ENCODE measurements around the gene DCT.
"Not testable (repeated sequence)": the region's sequence is repeated elsewhere in the genome, so short reads cannot be mapped to it uniquely, and the experiment has no call there.

DCT gene

GRCh38 chr13:94513026-94513425 is 33.5 kb upstream of the DCT start:
- no peak overlapping the region for H3K4me3 ChIP-seq (ENCODE audit: low read depth, low read length)
- no peak for TF ChIP-seq CTCF (IDR thresholded peaks at IDR 0.05; ENCODE audit: borderline replicate concordance, insufficient read depth, low read depth, low read length)

GRCh38 chr13:94505730-94506129 is 26.2 kb upstream of the DCT start:
- H3K4me3 ChIP-seq (ENCODE audit: low read depth, low read length), result no peak overlapping the region
- TF ChIP-seq CTCF (IDR thresholded peaks at IDR 0.05; ENCODE audit: borderline replicate concordance, insufficient read depth, low read depth, low read length), result no peak

- no peak overlapping the region for H3K4me3 ChIP-seq (ENCODE audit: low read depth, low read length)
- TF ChIP-seq CTCF (IDR thresholded peaks at IDR 0.05; ENCODE audit: borderline replicate concordance, insufficient read depth, low read depth, low read length), result no peak
These were observed 24.4 kb upstream of the DCT start for GRCh38 chr13:94503851-94504250.

GRCh38 chr13:94498831-94499230 is 19.3 kb upstream of the DCT start:
- H3K4me3 ChIP-seq (ENCODE audit: low read depth, low read length), result not testable (repeated sequence)

GRCh38 chr13:94495806-94496205 is 16.3 kb upstream of the DCT start:
- no peak for TF ChIP-seq CTCF (IDR thresholded peaks at IDR 0.05; ENCODE audit: borderline replicate concordance, insufficient read depth, low read depth, low read length)
- H3K4me3 ChIP-seq (ENCODE audit: low read depth, low read length), result no peak overlapping the region

- H3K4me3 ChIP-seq (ENCODE audit: low read depth, low read length), result no peak overlapping the region
- TF ChIP-seq CTCF (IDR thresholded peaks at IDR 0.05; ENCODE audit: borderline replicate concordance, insufficient read depth, low read depth, low read length), result no peak
These were observed 14.5 kb upstream of the DCT start for GRCh38 chr13:94494026-94494425.

- no peak overlapping the region for H3K4me3 ChIP-seq (ENCODE audit: low read depth, low read length)
- TF ChIP-seq CTCF (IDR thresholded peaks at IDR 0.05; ENCODE audit: borderline replicate concordance, insufficient read depth, low read depth, low read length), result no peak
These were observed 7.6 kb upstream of the DCT start for GRCh38 chr13:94487043-94487442.

GRCh38 chr13:94483970-94484369 is 4.5 kb upstream of the DCT start:
- no peak overlapping the region for H3K4me3 ChIP-seq (ENCODE audit: low read depth, low read length)
- no peak for TF ChIP-seq CTCF (IDR thresholded peaks at IDR 0.05; ENCODE audit: borderline replicate concordance, insufficient read depth, low read depth, low read length)

Data from GM12875 (cell line).